ENCODE results near the gene TBC1D10A.

TBC1D10A gene

GRCh38 chr22:30320021-30320556 is 6.7 kb downstream of the TBC1D10A start:
- TF ChIP-seq CTCF (conservative IDR thresholded peaks at IDR 0.05; ENCODE audit: low read depth, low read length): no peak
- H3K4me3 ChIP-seq (ENCODE audit: low read length): no peak overlapping the region
- DNase-seq (ENCODE audit: low read depth): no peak

GRCh38 chr22:30318799-30319419 is 7.8 kb downstream of the TBC1D10A start:
- no peak overlapping the region for H3K4me3 ChIP-seq (ENCODE audit: low read length)
- no peak for TF ChIP-seq CTCF (conservative IDR thresholded peaks at IDR 0.05; ENCODE audit: low read depth, low read length)
- no peak for DNase-seq (ENCODE audit: low read depth)

- no peak overlapping the region for H3K4me3 ChIP-seq (ENCODE audit: low read length)
- DNase-seq (ENCODE audit: low read depth): no peak
- TF ChIP-seq CTCF (conservative IDR thresholded peaks at IDR 0.05; ENCODE audit: low read depth, low read length): no peak
These were observed 9.0 kb downstream of the TBC1D10A start for GRCh38 chr22:30317778-30318177.

- no peak for DNase-seq (ENCODE audit: low read depth)
- TF ChIP-seq CTCF (conservative IDR thresholded peaks at IDR 0.05; ENCODE audit: low read depth, low read length): no peak
- H3K4me3 ChIP-seq (ENCODE audit: low read length): no peak overlapping the region
These were observed 10.7 kb downstream of the TBC1D10A start for GRCh38 chr22:30315962-30316576.

- no peak for TF ChIP-seq CTCF (conservative IDR thresholded peaks at IDR 0.05; ENCODE audit: low read depth, low read length)
- no peak overlapping the region for H3K4me3 ChIP-seq (ENCODE audit: low read length)
- DNase-seq (ENCODE audit: low read depth): no peak
These were observed 11.8 kb downstream of the TBC1D10A start for GRCh38 chr22:30314915-30315314.

- no peak for DNase-seq (ENCODE audit: low read depth)
- H3K4me3 ChIP-seq (ENCODE audit: low read length): no peak overlapping the region
- TF ChIP-seq CTCF (conservative IDR thresholded peaks at IDR 0.05; ENCODE audit: low read depth, low read length): no peak
These were observed 13.0 kb downstream of the TBC1D10A start for GRCh38 chr22:30313527-30314363.

Measured in retinal pigment epithelial cell (primary cell).